HEK293 (cell line): ENCODE data around the gene SERINC1.

Experiments used
- REPIN1 ChIP-seq: fragments of 450-650 bp; formaldehyde crosslinking; IDR thresholded peaks from 2 replicates; pipeline ENCODE4 v1.5.1; 2017; ENCODE audit warnings: missing biosample characterization, missing genetic modification characterization, low read depth
- SALL2 ChIP-seq: fragments of 450-650 bp; formaldehyde crosslinking; IDR thresholded peaks from 2 replicates; pipeline ENCODE4 v1.5.0; 2017; ENCODE audit warnings: missing biosample characterization, mild to moderate bottlenecking, missing genetic modification characterization, borderline replicate concordance
- YY1 ChIP-seq: fragments of 450-650 bp; formaldehyde crosslinking; IDR thresholded peaks from 2 replicates; pipeline ENCODE4 v1.5.1; 2018; ENCODE audit warnings: missing biosample characterization, missing genetic modification characterization
- ZNF2 ChIP-seq: fragments of 450-650 bp; formaldehyde crosslinking; IDR thresholded peaks from 2 replicates; pipeline ENCODE4 v1.5.1; 2016; ENCODE audit warnings: missing biosample characterization, missing genetic modification characterization
- ZNF548 ChIP-seq: fragments of 450-650 bp; formaldehyde crosslinking; IDR thresholded peaks from 2 replicates; pipeline ENCODE4 v1.5.1; 2016; ENCODE audit warnings: missing biosample characterization, missing genetic modification characterization
- ZNF561 ChIP-seq: fragments of 450-650 bp; IDR thresholded peaks from 2 replicates; pipeline ENCODE4 v1.5.1; 2018; ENCODE audit warnings: missing biosample characterization, missing genetic modification characterization, borderline replicate concordance
- ZNF658 ChIP-seq: fragments of 450-650 bp; formaldehyde crosslinking; IDR thresholded peaks from 2 replicates; pipeline ENCODE4; 2016; ENCODE audit warnings: missing biosample characterization, missing genetic modification characterization
- ZNF843 ChIP-seq: fragments of 450-650 bp; formaldehyde crosslinking; IDR thresholded peaks from 2 replicates; pipeline ENCODE4 v1.5.1; 2016; ENCODE audit warnings: missing biosample characterization, missing genetic modification characterization
- TF ChIP-seq, protein P1 (sequence below): fragments of 450-650 bp; formaldehyde crosslinking; IDR thresholded peaks from 2 replicates; pipeline ENCODE4 v1.5.1; 2016; ENCODE audit warnings: missing biosample characterization, missing genetic modification characterization
- TF ChIP-seq, protein P2 (sequence below): fragments of 450-650 bp; formaldehyde crosslinking; IDR thresholded peaks from 2 replicates; pipeline ENCODE4 v1.5.1; 2017; ENCODE audit warnings: missing biosample characterization, missing genetic modification characterization
- TF ChIP-seq, protein P3 (sequence below): sonication (generic); formaldehyde crosslinking; IDR thresholded peaks from 2 replicates; pipeline ENCODE4 v1.8.1; 2022; ENCODE audit warnings: mild to moderate bottlenecking, moderate library complexity, missing genetic modification reagents
- TF ChIP-seq, protein P4 (sequence below): IDR thresholded peaks from 2 replicates; pipeline ENCODE4 v1.6.1; 2011; ENCODE audit warnings: mild to moderate bottlenecking, low read depth, low read length, borderline replicate concordance

DNA sequence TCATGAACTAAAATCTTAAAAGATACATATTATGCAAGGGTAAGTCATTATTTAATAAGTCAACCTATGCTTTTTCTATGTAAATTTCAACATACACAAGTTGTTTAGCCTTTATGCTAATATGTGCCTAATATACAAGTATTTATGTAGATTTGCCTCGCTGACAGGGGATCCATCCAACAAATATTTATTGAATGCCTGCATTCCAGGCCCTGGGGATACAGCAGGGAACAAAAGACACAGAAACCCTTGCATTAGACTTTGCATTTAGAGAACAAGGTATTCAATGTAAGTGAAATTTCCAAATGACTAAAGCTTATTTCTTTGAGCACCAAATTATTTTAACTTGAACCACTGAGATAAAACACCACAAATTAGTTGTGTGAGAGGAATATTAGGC is 19.1 kb downstream of the SERINC1 start:
- TF ChIP-seq, protein P1, sequence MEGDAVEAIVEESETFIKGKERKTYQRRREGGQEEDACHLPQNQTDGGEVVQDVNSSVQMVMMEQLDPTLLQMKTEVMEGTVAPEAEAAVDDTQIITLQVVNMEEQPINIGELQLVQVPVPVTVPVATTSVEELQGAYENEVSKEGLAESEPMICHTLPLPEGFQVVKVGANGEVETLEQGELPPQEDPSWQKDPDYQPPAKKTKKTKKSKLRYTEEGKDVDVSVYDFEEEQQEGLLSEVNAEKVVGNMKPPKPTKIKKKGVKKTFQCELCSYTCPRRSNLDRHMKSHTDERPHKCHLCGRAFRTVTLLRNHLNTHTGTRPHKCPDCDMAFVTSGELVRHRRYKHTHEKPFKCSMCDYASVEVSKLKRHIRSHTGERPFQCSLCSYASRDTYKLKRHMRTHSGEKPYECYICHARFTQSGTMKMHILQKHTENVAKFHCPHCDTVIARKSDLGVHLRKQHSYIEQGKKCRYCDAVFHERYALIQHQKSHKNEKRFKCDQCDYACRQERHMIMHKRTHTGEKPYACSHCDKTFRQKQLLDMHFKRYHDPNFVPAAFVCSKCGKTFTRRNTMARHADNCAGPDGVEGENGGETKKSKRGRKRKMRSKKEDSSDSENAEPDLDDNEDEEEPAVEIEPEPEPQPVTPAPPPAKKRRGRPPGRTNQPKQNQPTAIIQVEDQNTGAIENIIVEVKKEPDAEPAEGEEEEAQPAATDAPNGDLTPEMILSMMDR = no peak
- TF ChIP-seq ZNF561 (tag by site-specific recombination) = no peak
- TF ChIP-seq ZNF843 (tag by site-specific recombination) = no peak
- TF ChIP-seq, protein P2, sequence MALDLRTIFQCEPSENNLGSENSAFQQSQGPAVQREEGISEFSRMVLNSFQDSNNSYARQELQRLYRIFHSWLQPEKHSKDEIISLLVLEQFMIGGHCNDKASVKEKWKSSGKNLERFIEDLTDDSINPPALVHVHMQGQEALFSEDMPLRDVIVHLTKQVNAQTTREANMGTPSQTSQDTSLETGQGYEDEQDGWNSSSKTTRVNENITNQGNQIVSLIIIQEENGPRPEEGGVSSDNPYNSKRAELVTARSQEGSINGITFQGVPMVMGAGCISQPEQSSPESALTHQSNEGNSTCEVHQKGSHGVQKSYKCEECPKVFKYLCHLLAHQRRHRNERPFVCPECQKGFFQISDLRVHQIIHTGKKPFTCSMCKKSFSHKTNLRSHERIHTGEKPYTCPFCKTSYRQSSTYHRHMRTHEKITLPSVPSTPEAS (tag by site-specific recombination) = no peak
- TF ChIP-seq ZNF548 (tag by site-specific recombination) = no peak
- TF ChIP-seq ZNF658 = no peak
- TF ChIP-seq ZNF2 (tag by site-specific recombination) = no peak
- TF ChIP-seq SALL2 (tag by site-specific recombination) = no peak
- no peak for TF ChIP-seq YY1 (tag by site-specific recombination)
- TF ChIP-seq, protein P3, sequence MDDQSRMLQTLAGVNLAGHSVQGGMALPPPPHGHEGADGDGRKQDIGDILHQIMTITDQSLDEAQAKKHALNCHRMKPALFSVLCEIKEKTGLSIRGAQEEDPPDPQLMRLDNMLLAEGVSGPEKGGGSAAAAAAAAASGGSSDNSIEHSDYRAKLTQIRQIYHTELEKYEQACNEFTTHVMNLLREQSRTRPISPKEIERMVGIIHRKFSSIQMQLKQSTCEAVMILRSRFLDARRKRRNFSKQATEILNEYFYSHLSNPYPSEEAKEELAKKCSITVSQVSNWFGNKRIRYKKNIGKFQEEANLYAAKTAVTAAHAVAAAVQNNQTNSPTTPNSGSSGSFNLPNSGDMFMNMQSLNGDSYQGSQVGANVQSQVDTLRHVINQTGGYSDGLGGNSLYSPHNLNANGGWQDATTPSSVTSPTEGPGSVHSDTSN (CRISPR knock-in tag) = no peak
- TF ChIP-seq, protein P4, sequence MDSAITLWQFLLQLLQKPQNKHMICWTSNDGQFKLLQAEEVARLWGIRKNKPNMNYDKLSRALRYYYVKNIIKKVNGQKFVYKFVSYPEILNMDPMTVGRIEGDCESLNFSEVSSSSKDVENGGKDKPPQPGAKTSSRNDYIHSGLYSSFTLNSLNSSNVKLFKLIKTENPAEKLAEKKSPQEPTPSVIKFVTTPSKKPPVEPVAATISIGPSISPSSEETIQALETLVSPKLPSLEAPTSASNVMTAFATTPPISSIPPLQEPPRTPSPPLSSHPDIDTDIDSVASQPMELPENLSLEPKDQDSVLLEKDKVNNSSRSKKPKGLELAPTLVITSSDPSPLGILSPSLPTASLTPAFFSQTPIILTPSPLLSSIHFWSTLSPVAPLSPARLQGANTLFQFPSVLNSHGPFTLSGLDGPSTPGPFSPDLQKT = no peak
- no peak for TF ChIP-seq REPIN1 (tag by site-specific recombination)
